ENCODE results near the gene CAPZA2.
"Not testable (repeated sequence)": the region's sequence is repeated elsewhere in the genome, so short reads cannot be mapped to it uniquely, and the experiment has no call there.

CAPZA2 gene

DNA sequence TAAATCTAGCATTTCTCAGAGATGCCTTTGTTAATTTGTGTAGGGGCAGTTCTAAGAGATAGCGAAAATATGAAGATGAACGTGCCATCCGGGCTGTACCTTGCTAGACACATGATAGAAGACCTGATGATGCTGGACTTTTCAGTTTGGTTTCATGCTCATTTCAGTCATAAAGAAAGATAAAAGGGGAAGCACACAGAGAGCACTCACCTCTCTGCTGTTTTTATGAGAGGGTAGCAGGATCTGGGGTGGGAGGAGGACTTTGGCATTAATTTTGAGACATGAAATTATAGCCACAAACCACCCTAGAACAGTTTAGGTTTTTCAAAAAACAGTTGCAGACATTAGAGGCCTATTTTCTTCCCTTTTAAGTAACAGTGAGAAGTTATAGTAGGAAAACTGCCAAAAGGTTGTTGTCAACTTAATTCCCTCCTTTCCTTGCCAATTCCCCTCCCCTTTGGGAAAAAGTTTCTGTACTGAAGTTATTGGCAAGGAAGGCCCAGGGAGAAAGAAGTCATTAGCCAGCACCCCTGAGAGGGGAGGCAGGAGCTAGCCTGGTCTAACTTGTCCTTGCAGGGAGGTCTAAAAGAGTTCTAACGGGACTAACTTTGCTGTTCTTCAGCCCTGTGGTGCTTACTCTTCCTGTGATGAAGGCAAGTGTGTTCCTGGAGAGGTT lies 93.6 kb downstream of the CAPZA2 start:
- peak in 1 of 2 experiments; percentile 10 for DNase-seq

DNA sequence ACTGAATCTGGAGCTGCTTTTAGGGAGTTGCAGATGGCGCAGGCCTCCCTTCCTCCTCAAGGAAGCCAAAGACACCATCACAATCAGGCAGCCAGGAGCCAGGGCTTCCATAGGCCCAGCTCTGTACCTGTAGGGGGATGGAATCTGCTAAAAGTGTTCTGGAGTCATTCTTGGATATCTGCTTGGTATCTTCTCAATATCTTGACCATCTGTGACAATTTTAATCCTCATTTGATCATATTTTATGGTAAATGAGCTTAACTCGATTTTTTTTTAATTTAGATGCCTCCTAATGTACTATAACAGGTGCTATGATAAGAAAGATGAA lies 94.1 kb downstream of the CAPZA2 start:
- DNase-seq = no peak

DNA sequence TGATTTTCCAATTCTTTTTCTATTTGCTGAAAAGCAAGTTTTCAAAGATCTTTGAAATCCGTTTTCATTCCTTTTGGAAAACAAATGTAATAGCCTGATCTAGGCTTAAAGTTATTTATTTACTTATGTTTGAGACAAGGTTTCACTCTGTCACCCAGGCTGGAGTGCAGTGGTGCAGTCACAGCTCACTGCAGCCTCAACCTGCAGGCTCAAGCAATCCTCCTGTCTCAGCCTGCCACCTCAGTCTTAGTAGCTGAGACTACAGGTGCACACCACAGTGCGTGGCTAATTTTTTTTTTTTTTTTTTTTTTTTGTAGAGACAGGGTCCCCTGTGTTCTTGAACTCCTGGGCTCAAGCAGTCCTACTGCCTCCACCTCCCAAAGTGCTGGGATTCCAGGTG lies 95.5 kb downstream of the CAPZA2 start:
- no peak for DNase-seq

DNA sequence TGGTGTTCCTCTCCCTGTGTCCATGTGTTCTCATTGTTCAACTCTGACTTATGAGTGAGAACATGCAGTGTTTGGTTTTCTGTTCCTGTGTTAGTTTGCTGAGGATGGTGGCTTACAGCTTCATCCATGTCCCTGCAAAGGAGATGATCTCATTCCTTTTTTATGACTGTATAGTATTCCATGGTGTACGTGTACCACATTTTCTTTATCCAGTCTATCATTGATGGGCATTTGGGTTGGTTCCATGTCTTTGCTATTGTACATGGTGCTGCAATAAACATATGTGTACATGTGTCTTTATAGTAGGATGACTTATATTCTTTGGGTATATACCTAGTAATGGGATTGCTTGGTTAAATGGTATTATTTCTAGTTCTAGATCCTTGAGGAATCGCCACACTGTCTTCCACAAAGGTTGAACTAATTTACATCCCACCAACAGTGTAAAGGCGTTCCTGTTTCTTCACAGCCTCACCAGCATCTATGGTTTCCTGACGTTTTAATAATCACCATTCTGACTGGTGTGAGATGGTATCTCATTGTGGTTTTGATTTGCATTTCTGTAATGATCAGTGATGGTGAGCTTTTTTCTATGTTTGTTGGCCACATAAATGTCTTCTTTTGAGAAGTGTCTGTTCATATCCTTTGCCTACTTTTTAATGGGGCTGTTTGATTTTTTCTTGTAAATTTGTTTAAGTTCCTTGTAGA lies 99.7 kb downstream of the CAPZA2 start:
- not testable (repeated sequence) for DNase-seq

DNA sequence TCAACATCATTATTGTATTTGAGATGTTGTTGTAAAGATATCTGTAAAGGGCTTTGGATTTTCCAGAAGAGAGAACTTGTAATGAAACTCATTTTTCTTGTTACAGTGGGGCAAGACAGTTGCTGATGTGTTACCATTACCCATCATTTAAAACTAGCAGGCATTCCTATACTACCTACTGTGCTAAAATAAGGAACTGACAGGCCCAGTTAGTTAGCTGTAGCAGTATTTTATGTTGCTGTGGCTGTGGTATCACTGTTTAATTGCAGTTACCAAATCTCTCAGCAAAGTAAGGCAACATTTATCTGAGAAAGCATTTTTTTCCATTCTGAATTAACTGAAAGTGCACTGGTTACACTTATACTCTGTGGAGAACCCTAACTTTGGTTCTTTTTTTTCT lies 100.8 kb downstream of the CAPZA2 start:
- DNase-seq = no peak

DNA sequence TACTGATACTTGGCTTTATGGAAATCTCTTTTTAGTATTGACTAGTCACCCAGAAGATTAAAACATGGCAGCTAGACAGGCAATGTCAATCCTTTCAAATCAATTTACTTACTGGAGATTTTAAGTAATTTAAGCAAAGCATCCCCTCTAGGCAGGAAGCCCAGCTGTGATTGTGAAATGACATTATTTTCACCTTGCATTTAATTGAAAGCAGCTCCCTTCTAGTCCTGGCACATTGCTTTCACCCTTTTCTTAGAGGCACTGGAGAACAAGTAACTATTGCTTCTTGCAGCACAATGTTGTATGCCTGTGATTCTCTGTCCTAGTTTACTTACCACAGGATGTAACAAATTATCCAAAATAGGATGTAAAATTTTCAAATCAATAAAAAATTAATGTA lies 104.2 kb downstream of the CAPZA2 start:
- no peak for DNase-seq

DNA sequence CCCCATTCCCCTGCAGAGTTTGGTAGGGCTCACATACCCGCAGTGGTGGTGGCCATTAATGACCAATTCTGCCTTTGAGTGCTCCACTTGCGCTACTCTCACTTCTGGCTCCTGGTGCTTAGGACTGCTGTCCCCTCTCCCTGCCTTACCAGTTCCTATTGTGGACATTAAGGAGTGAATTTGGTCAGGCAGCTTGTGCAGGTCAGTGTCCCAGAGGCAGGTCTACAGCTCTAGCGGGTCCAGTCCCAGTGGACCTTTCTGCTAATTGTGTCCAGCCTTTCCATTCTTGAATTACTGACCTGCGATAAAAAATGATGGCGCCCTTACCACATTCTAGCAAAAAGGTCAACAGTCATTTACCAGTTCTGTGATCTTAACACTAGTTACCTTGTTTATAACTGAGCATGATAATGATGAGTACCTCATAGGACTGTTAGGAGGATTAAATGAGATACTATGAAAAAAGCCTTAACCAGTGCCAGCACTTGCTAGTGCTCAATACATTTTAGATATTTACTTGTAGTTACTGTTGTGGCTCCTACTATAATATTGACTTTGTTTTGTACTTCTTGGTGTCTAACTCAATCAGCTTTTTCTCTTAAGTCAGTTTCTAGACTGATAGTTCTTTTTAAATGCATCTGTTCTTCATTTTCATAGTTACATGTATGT lies 105.0 kb downstream of the CAPZA2 start:
- DNase-seq = no peak

DNA sequence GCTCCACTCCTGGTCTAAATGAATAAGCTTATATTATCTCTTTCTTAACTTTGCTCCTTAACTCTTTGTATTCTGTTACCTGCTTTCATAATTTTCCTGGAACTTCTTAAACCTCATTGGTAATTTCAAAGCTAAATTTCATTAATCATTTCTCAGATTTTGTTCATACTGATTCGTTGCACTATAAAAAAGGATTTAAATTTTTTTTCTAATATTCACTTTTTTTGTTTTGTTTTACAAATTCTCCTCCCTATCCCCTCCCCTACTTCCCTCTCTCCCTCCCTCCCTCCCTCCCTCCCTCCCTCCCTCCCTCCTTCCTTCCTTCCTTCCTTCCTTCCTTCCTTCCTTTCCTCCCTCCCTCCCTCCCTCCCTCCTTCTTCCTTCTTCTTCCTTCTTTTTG lies 105.6 kb downstream of the CAPZA2 start:
- no peak for DNase-seq

DNA sequence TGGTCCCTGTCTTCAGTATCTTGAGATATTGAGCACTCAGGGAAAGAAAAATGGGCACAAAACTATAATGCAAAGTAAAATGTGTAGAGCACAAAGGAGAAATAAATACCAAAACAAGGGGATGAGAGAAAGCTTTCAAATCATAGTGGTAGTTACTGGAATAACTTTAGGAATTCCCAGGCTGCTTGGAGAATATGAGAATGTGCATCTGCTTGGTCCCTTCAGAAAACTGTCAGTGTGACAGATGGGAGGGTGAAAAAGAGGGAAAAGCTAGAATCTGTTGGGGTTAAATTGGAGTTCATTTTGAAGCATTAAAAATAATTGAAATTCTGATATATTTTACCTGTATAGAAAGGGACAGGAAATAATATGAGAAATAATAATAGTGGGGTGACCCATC lies 106.2 kb downstream of the CAPZA2 start:
- no peak for DNase-seq

DNA sequence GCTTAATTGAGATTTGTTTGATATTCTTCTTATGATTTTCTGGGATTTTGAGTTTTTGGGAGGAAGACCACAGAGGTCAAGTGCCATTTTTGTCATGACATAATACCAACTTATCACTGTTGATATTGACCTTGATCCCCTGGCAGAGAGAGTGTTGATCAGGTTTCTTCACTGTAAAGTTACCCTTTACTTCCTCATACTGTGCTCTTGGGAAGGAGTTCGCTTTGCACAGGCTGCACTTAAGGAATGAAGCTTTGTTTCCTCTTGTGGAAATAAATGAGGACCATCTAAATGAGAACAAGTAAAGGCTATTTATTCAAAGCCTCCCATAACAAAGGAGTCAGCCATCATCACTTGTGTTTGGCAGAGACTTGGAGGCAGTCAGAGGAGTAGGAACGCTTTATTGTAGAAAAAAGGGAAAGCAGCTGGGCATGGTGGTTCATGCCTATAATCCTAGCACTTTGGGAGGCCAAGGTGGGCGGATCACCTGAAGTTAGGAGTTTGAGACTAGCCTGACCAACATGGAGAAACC lies 107.0 kb downstream of the CAPZA2 start:
- DNase-seq = no peak

DNA sequence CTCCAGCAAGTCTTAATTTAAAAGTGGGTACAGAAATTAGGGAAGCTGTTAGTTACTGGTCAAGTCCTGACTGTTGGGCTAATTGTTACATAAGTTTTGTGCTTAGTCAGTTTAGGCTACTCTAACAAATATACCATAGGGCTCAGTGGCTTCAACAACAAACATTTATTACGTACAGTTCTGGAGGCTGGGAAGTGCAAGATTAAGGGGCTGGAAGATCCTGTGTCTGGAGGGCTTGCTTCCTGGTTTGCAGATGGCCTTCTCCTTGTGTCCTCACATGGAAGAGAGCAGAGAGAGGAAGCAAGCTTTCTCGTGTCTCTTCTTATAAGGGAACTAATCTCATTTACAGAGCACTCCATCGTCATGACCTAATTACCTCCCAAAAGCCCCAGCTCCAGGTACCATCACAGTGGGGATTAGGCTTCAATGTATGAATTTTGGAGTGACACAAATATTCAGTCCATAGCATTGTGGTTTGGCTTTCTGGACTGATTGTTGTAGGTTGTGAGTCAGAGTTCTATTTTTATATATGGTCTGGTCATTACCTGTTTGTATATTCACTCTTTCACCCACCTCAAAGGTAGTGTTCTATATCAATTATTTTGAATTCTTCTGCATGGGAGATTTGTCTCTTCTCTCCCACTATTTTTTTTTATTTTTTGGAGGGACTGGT lies 108.0 kb downstream of the CAPZA2 start:
- DNase-seq = no peak

DNA sequence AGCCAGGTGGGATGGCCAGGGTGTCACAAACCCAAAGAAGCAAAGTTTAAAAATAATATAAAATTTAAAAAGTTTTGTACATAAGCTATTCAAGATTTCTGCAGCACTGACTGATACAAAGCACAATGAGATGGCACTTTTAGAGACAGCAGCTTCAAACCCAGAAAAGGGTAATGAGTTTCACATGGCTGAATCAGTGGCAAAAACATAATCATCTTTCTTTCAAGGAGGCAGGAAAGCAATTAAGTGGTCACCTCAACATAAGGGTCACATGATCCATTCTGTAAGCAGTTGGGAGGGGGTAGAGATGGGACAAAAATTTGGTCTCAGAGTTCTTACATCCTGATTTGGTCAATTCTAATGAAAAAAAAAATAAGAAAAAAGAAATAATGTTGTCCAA lies 108.8 kb downstream of the CAPZA2 start:
- DNase-seq = not testable (repeated sequence)
